Globus pallidus (tissue), 1 donor: ENCODE results near the gene SLAMF7.
"Not testable (repeated sequence)": the region's sequence is repeated elsewhere in the genome, so short reads cannot be mapped to it uniquely, and the experiment has no call there.

ENCODE experiments used
- DNase-seq: peaks from one replicate; pipeline ENCODE4 v3.0.0-alpha.2; 2015; ENCODE audit warnings: low spot score

SLAMF7 gene

DNA sequence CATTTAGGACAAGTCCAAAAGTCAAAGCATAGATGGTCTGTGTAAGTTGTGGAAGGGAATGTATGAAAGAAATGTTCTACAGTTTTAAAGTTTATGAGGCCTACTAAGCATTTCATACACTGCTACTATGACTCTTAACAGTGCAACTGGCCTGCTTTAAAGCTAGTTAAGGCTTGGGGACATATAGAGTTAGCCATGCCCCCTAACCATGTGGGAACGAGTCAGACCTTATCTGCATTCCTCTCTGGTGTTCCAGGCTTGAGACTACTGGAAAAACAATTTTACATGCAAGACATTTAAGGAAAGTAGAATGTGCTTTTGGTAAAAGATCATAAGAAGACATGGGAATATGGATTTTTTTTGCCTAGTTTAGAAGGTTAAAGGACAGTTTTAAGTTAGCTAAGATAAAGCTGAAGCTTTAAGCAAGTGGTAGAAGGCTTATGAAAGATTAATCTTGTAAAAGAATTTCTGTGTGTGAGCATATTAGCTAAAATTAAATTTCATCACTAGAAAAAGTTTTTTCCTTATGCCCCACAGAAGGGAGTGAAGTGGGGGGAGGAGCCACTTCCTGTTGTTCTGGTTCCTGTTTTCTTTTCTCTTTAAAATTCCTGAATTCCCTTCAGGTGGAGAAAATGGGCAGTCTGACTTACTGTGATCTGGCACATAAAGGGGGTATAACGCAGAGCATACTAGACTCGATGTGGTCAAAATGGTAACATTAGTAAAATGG is 18.5 kb upstream of the SLAMF7 start:
- no peak for DNase-seq

DNA sequence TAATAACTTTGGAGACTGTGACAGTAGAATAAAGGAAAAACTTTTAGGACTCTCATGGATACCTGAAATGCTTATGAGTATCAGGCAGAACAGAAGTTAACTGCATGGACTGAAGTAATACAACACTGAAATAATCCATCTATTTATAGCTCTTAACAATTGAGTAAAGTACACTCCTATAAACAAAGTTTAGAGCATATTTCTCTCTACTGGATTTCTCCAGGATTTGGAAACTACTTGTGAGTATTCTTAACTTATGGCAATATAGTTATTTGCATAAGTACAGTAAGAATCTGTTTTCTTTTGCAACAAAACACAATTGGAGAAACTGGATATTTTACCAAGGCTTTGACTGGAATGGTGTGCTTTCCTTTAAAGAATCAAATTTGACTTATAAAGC is 17.6 kb upstream of the SLAMF7 start:
- DNase-seq = no peak

DNA sequence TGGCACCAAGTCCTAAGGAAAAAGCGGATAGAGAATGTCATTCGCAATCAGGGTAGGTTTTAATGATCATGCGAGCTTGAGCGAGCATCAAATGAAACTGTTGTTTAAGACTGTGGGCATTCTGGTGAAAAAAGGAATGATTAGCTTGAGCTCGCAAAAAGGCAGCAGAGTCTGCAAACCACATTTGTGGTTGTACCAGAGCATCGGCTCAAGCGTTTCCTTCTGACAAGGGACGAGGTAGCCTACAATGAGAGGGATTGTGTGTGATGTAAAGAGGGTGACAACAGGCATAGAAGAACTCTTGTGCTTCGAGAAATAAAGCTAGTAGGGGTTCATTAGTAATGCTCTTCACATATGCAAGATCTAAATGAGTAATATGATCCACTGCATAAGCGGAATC is 16.3 kb upstream of the SLAMF7 start:
- no peak for DNase-seq

DNA sequence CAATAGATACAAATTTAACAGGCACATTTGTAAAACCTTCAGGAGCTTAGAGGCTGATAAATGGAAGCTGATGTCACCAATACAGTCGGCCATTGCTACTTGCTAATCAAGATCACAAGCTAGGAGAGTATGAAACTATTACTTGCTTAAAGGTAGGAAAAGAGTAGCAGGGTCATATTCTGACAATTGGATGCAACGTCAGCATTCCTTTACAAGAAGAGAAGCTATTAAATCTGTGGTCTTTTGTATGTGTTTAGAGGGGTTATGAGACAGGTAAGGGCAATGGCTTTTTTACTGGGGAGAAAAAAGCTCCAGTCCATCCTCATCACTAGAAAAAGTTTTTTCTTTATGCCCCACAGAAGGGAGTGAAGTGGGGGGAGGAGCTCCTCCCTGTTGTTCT is 15.7 kb upstream of the SLAMF7 start:
- no peak for DNase-seq

DNA sequence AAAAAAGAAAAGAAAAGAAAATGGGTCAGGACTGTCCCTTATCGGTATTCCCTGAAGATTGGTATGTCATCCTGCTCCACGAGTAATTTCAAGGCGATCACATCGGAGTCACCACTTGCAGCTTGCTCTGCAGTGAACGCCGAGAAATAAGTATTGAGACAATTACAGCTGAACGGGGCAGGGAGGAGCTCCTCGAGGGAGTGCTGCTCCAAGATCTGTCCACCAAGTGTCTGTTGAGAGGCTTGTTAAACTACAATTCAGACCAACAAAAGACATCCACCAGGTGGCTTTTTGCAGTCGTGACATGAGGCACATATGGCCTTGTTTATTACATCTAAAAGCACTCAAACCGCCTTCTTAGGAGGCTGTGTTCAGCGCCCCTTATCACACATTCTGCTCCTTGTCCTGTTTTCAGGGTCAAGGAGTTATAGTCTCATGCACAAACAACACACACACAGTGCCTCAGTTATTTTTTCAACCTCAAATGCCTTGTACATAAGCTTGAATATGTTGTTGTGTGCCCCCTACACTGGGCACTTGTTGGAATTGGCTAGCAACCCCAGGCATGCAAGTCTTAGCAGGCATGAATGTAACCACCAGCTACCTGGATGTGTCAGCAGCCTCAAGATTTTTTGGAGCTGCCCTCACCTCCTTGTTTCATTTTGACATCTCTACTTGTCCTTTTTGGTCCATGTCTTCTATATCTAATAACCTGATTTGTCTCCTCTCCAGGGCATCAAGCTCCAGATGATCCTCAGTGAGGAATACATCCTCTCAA is 14.4 kb upstream of the SLAMF7 start:
- DNase-seq = no peak

DNA sequence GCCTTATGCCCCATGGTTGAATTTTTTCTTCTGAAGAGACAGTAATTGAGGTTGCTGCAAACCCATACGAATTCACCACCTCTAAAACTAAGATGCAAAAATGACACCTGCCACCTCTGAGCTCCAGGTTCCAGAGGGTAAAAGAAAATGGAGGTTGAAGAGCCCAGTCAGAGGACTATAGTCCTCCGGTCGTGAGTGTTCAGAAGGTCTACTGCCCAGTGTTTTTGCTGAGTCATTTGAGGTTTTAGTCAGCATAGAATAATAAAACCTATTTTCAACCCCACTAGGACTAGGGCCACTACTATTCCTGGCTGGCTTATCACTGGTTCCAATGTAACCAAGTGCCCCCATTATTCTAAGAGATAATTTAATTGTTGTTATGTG is 12.9 kb upstream of the SLAMF7 start:
- DNase-seq = no peak

DNA sequence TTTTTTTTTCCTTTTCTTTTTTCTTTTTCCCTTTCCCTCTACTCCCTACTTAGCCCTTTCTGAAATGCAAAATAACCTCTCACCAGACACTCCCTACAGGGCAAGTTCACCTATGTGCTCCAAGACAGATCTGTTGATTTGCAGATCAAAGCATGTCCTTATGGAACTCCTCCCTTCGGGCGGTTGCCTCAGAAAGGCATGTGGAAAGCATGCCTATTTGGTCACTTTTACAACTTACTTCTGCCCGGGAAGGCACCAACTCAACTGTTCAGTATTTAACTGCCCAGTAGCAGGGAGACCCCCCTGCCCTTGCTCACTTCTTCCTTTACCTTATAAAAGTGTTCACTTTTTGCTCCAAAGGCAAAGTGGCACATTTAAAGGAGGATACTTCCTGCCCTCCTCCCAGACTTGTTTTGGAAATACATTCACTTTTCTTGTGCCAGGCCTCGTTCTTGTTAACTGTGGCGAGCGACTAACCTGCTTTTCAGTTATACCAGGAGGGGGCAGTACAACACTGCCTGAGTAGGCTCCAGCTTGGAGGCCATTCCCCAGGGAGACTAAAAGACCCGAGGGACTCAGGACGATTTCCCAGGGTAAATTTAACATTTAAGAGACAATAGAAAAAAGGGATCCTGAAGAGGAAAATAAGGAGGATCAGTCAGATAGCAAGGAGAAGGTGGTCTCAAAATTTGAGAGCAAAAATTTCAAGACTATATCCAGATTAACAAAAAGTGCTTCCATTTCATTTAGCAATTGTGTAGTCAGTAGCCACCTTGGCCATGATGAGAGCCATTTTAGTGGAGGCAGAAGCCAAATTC is 12.3 kb upstream of the SLAMF7 start:
- peak; percentile 66 for DNase-seq

DNA sequence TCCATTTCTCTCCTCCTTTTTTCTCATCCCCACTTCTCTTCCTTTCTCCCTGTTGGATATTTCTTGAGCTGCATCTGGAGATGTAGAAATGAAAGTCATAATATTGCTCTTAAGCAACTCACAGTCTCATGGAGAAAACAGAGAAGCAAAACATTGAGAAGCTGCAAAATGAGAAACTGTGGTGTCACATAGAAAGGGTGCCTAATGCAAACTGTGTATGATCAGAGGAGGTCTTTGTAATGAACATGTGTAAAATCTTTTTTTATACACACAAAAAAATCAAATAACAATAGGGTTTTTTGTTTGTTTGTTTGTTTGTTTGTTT is 11.8 kb upstream of the SLAMF7 start:
- no peak for DNase-seq

DNA sequence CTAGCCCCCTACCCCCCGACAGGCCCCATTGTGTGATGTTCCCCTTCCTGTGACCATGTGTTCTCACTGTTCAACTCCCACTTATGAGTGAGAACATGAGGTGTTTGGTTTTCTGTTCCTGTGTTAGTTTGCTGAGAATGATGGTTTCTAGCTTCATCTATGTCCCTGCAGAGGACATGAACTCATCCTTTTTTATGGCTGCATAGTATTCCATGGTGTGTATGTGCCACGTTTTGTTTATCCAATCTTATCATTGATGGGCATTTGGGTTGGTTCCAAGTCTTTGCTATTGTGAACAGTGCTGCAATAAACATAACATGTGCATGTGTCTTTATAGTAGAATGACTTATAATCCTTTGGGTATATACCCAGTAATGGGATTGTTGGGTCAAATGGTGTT is 7.5 kb upstream of the SLAMF7 start:
- DNase-seq = not testable (repeated sequence)

DNA sequence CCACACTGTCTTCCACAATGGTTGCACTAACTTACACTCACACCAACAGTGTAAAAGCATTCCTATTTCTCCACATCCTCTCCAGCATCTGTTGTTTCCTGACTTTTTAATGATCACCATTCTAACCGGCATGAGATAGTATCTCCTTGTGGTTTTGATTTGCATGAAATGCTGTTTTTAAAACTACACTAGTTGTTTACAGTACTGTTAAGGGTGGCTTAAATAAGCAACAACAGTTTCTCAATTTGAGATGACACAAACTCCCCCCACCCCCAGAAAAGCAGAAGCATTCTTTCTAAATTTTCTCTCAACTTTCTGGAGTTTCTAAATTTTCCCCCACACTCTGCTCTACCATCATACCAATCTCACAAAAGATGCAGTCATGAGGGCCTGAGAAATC is 7.1 kb upstream of the SLAMF7 start:
- no peak for DNase-seq

DNA sequence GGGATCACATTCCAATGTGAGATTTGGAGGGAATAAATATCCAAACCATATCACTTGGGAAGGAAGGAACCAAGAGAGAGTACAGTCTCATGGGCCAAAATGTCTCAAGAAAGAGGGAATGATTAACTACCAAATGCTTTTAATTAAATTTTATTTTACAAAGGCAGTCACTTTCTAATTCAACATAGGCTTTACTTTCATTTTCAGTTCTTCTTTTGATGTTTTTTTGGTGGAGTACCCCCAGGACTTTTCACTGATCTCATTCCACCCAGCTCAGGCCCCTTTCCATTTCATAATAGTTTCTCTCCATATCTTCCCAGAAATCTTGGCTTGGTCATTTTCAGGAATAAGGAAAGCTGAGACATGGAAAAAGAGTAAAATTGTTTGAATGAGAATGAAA is 5.1 kb upstream of the SLAMF7 start:
- DNase-seq = no peak

DNA sequence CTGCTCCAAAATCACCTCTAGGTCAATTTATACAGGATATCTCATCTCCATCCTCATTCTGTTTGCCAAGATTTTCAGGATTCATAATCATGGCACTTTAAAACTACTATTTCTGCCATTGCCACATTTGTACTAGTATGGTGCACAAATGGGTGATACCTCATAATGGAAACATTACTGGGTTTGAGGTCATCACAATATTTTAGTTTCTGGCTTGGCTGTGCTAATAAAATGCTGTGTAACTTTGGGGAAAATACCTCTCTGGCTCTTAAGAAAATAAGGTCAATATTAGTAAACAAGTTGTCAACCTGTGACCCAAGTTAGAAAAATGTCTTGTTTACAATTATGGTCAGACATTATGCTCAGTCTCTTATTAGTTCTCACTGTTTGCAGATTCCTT is 4.7 kb upstream of the SLAMF7 start:
- DNase-seq = no peak

DNA sequence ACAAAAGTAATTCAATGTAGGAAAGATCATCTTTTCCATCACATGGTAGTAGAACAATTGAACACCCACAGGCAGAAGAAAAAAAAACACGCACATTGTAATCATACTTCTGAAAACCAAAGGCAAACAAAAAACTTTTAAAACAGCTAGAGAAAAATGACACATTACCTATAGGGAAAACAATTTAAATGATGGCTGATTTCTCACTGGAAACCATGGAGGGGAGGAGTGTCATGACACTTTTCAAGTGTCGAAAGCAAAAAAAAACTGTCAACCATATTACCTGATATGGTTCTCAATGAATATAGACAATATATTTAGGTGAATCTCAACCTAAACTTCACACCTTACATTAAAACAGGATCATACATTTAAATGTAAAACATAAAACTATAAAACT is 776 bp upstream of the SLAMF7 start:
- no peak for DNase-seq

DNA sequence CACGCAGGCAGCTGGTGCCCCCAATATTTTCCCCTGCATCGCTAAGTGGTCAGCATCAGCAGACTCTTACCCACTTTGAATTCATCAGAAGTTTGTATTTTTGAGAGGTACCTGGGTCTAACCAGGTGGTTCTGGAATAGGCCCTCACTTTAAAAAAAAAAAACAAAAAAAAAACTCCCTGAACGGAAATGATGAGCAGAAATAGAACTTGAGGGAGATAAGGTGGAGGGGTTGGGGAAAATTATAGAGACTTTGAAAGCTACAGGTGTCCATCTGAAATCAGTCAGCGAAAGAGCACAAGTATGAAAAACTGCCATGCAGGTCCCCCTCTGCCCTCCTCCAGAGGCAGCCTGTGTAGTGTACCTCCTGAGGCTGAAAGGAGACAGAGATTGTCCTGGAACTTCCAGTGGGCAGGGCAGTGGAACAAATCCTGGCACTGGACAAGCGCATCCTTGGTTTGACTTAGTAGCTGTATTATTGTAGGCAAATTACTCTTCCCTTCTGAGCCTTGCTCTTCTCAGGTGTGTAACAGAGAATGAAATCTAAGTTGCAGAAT is 1.2 kb downstream of the SLAMF7 start:
- DNase-seq = no peak

DNA sequence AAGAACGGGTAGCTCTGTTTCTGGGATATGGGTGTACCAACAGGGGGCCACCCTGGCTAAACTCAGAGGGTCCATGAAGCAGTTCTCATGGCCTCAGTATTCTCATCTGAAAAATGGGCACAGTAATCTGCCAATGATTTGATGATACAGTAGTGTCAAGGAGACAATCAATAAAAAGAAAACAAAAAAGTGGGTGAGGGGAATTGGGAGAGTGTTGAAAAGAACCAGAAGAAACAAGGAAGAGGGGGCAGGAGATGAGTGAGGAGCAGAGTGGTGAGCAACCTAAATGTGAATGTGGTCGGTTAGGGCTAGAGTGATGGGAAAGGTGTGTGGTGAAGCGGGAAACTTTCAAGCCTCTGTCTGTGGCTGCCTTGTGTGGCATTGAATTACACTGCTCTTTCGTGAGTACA is 2.0 kb downstream of the SLAMF7 start:
- DNase-seq = no peak

DNA sequence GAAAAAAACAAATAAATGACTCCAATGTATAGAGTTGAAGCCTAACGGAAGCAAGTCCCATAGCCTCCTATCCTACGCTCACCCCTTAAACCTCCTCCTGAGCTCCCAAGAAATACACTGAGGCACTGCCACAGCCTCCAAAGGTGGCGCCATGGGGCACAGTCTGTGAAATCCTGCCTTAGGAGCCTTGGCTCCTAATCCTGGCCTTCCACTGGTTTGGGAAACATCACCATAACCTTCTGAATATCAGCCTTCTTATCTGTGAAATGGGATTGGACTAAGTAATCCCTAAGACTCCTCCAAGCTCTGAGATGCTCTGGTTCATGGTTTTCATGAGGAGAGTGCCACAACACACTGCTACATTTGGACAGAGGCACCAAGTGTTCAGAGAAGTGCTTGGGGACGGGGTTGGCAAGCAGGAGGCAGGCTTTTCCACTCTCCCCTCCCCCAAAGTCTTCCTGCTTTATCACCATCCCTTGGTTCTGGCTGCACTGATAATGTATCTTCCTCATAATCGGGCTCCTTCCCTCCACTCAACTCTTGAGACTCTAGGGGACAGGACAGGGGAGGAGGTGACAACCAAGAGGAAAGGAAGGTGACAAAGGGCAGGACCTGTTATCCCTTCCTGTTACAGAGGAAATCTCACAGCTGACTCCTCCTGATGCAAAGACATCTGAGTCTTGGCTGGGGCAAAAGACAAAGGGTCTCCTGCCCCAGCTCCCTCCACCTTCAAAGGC is 2.7 kb downstream of the SLAMF7 start:
- DNase-seq = no peak

DNA sequence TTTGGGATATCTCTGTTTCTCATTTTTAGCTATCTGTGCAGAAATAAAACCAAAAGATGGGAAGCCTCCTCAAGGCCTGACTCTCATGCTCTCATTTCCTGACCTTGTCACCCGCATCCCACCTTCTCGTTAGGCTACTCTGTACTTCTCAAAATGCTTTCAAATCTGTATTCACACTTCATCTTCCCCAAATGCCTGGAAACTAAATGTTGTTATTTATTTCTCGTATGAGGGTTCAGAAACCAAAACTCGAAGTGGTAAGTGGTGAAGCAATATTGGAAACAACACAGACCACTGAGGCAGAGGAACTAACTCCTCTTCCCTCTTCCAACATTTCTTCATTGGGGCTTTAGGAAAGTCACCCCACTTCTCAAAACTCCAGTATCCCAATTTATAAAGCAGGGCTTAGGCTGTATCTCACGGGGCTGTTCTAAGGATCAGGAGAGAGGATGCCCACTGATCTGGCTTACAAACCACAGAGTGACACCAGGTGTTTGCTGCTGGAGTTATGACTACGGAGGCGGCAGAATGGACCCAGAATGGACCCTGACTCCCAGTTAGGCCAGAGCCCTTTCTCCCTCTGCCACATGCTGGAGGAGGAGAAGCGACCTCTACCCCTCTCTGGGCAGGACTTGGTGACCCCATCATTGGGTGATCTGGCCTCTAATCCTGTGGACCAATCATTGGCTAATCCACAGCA is 3.5 kb downstream of the SLAMF7 start:
- DNase-seq = no peak

DNA sequence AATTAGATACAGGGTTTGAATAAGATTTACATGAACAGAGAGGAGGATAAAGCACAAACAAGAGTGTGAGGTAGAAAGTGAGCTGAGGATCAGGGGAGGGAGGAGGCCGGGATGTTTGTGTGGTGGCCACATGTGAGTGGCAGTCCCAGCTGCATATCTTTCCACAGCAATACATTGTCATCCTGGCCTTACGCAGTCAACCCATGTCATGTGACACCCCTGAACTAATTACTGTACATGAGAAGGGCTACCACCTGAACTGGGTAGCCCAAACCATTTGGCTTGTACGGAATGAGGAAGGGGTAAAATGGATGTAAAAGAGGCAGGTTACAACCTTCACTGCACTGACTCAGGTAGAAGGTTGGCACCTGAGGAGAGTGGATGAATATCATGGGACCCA is 4.2 kb downstream of the SLAMF7 start:
- DNase-seq = no peak

DNA sequence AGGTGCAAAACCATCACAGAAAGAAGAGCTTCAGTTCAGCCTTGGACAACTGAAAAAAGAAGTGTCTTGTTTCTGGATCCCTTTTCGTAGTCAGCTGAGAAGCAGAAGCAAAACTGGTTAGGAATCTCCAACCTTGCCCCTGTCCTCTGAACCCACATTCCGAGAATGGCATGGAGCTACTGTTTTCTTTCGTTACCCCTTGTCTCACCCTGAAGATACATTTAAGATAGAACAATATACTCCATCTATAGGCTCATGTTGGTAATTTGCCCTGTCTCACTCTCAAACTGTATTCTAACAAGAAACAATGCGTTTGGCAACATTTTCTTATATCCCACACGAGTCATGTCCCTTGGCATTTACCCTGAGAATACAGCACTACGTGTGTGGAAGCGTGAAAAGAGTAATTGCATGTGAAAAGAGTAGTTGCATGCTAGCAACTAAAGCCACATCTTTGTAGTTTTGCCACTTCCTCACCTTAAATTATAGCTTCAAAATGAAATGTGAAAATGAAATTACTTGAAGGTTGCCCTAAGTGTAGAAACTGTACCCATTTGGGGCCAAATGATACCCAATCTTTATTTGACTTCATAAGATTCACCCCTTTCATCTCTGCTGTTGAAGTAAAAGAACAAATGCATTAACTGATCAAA is 5.3 kb downstream of the SLAMF7 start:
- DNase-seq = no peak

DNA sequence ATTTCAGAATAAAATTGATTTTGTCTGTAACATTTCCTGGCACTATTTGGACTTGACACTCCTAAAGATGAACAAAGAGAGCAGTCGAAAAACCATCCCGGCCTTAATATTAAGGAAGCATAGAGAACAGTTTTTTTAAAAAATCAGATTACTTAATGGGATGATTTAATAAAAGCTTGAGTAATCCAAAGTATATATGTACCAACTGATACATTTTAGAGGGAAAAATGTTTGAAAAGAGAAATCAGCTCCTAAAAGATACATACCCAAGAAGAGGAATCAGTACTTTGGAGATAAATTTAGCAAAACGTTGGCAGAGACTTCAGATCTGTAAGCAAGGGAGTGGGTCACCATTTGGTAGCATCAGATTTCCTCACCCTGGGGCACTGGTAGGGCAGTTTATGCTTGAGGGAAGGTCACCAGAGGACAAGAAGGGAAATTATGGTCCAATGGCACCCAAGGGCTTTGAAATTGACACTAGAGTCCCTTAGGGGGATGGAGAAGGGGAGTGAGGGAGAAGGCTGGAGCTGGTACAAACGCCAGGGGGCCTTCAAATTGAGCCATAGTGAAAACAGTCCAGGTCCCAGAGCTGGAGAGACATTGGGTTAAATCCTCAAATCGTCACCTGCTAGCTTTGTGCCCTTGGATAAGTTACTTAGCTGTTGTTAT is 5.9 kb downstream of the SLAMF7 start:
- DNase-seq = no peak
